GM19023 (cell line): Measurements from ENCODE around the gene SLC2A10.
"Not testable (repeated sequence)": the region's sequence is repeated elsewhere in the genome, so short reads cannot be mapped to it uniquely, and the experiment has no call there.

ENCODE experiments used
- ATAC-seq: cut with Tn5 transposase; IDR thresholded peaks from one replicate; pipeline ENCODE4 v1.9.1; 2021; ENCODE audit warnings: mild to moderate bottlenecking, moderate library complexity; ENCODE audit not compliant: unreplicated experiment

Gene SLC2A10

DNA sequence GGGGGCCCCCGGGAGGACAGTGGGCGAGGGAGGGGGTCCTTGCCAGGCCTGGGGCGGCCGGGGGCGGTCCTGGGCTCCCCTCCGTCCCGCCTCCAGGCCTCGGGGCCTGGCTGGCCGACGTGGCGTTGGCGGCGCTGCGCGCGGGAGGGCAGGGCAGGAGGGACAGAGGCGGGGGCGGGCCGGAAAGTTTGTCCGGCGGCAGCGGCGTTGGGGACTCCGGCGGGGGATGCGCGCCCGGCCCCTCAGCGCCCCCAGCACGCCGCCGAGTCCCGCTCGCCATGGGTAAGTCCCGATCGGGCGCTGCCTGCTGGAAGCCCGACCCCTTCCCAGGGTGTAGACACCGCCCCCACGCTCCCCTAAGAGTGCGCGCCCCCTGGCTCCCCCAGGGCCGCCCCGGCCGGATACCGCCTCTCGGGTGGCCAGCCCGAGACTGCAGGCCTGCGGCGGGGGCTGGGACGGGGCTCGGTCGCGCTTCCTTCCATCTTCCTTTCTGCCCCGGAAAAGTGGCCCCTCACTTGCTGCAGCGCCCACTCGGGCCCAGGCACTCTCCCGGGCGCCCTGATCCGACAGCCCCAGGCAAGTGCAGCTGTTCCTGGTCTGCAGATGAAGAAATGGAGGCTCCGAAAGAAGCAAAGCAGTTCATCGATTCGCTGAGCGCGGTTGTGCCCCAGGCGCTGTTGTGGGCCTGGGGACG, at the start of gene SLC2A10:
TSS of gene SLC2A10 (plus strand) at position 191 of the 694 bp plus-strand sequence. CDS start at position 279, 88 bp downstream.
- ATAC-seq, result no peak

DNA sequence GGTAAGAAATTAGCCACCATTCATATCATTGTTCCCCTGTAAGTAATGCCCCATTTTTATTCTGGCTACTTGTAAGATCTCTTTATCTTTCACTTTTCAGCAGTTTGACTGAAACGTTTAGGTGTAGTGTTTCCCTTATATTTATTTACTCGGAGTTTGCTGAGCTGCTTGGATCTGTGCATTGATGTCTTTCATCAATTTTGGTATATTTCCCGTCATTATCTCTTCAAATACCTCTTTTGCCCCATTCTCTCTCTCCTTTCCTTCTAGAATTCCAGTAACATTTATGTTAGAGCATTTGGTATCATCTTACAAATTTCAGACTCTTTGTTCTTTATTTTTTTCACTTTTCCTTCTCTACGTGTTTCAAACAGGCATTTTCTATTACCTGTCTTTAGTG, 49.0 kb upstream of the SLC2A10 start:
- ATAC-seq, result no peak

DNA sequence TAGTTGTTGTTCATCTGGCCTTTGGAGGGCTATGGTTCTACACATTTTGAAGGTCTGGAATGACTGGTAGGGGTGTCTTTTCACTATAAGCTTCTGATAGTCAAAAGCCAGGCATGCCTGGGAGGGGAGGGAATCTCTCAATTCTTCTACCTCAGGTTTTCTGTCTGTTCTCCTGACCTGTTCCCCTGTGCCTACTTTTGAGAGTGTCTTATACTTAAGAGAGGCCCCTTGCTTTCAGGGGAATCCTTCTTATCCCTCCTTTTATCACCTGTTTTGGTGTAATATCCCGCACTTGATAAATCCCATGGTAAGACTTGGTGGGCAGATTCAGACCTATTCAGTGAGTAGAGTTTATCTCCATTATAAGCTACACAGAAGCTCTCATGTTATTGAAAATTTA, 47.8 kb upstream of the SLC2A10 start:
- ATAC-seq, result no peak

DNA sequence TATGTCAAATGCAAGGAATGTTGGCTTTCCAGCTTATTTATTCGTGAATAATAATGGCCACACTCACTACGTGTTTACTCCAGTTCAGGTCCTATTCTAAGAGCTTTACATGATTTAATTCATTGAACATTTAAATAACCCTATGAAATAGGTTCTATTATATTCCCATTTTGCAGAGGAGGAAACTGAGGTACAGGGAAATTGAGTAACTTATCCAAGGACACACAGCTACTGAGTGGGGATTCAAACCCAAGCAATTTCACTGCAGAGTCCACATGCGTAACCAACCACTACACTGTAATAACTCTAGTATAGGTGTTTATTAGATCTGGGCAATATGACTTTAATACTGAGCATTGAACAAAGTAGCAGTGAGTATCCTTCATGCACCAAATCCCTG, 45.9 kb upstream of the SLC2A10 start:
- no peak for ATAC-seq

DNA sequence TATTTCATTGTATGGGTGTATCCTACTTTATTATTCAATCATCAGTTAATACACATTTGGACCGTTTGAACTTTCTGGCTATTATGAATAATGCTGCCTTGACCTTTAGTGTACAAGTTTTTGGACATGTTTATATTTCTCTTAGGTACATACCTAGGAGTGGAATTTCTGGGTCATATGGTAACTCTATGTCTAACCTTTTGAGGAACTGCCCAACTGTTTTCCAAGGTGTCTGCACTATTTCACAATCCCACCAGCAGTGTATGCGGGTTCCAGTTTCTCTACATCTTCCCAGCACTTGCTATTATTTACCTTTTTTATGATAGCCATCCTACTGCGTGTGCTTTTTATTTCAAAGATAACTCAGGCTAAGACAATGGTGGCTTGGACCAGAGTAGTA, 43.8 kb upstream of the SLC2A10 start:
- ATAC-seq, result no peak

DNA sequence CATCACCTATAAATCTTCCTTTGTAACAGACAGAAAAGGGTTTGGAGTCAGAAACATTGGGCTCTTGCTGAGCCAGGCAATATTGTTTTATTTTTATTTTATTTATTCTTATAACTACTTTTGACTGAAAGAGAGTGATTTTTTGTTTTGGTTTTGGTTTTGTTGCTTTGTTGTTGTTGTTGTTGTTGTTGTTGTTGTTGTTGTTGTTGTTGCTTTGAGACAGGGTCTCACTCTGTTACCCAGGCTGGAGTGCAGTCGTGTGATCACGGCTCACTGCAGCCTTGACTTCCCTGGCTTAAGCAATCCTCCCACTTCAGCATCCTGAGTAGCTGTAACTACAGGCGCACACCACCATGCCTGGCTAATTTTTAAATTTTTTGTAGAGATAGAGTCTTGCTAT, 43.1 kb upstream of the SLC2A10 start:
- no peak for ATAC-seq

DNA sequence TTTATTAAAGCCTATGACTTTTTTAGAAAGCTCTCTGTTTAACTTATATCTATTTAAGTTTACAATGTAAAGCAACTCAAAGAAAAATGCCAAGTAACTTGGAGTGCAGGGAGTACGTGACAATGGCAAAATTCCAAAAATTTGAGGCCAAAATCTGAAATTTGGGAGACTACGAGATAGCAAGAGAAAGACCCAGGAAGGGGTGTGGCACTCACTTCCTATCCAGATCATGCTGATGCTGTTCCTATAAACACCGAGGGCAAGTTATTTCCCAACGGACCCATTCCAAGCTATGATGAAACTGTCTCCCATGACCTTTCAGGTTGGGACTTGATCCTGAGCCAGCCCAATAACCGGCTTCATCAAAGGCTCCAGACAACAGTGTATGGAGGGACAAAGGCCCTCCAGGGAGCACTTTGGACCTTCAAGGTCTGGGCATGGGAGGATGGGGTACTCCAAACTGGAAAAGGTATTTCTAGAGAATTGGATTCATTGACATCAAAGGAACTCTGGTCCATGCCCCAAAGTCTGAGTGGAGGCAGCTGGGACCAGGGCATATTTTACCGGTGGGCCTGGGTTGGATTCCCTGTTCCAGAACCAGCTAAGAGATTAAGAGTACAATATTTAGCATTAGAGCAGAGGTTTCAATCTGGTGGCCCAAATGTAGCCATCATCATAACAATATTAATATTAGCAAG, 42.5 kb upstream of the SLC2A10 start:
- ATAC-seq, result no peak

DNA sequence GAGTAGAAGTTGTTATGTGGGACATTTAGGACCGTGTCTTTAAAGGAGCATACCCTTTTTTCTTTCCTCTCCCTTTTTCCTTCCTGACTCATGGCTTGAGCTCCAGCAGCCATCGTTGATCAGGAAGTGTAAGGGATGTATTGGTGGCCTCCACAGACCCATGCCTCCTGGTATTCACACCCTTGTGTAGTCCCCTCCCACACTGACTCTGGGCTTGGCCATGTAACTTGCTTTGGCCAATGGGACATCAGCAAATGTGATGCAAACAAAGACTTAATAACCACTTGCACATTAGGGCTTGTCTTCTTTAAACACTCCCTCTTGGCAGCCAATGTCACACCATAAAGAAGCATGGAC, 39.2 kb upstream of the SLC2A10 start:
- ATAC-seq, result no peak

DNA sequence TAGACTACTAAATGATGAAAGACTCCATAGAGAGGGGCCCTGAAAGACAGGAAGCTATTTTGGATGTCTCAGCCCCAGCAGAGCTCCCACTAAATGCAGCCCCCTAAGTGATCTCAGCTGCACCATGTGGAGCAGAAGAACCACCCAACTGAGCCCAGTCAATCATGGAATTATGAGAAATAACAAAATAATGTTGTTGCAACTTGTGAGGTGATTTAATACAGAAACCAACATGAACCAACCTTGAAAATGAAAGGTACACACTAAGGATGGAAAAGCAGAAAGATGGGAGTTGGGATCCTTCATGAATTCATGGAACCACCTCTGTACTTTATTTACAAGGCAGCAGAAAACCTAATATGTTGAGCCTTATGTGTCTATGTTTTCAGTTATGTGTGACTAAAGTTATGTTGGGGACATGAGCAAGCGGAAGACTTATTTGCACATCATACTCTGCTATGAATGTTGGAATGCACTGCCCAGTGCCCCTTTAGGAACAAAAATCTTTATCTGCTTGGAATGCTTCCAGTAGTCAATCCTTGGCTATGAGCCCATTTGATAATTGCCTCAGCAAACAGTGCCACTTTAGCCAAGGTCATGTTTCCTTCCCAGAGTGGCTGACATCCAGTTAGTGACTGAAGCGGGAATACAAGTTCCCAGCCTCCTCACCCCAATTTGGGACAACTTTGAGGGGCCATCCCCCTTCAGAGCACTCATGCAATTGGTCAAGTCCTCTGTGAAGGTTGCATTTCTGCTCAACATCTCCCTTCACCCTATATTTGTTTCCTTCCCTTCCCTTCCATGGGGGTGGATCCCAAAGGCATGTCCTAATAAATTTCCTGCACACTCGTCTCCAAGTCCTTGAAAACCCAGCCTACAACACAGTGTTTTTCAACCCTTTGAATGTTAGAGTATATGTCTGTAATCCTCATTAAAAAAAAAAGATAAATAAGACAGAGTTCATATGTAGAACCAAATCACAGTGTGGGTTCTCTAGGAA, 38.6 kb upstream of the SLC2A10 start:
- ATAC-seq, result no peak

DNA sequence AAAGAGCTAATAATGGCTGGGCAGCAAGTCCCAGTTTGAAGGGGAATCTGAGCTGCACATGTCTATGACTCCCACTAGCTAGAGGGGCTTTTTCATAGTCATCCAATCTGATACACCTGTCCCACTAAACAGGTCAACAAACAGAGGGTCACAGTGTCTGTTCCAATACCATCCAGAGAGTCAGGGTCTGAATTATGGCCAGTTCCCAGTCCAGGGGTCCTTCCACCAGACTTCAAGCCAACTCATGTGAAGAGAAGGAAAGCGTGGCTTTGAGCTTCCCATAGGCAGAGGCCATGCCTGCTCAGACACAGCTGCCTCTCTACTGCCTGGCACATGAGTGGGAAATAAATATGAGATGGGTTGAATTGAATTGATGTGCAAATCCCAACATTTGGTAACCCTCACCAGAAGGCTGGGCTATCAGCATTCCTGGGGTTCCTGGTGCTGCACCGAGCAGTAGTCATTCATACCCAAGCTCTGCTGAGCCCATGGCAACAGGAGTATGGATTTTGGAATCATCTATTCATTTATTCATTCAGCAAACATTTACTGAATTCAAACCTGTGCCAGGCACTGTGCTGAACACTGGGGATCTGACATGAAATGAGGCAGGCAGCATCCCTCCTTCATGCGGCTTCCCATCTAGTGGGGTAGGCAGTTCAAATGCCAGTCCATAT, 37.4 kb upstream of the SLC2A10 start:
- no peak for ATAC-seq

DNA sequence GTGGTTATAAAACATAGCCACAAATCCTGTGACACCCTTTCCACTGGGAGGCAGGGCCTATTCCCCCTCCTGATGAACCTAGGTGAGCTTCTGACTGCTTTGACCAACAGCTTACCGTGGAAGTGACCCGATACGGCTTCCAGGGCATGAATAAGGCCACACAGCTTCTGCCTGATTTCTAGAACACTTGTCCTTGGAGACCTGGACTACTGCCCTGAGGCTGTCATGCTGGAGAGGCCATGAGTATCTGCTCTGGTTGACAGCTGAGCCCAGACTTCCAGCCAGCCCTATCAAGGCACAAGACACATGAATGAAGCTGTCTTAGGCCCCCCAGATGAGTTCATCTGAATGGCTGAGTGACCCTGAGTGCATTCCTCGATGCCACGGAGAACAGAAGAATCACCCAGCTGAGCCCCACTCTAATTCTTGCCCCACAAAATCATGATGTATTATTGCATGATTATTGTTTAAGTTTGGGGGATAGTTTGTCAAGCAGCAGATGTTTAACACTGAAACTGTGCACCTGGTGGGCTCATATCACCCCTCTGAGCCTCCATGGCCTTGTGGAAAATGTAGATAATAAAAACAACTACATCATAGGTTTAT, 36.8 kb upstream of the SLC2A10 start:
- no peak for ATAC-seq

DNA sequence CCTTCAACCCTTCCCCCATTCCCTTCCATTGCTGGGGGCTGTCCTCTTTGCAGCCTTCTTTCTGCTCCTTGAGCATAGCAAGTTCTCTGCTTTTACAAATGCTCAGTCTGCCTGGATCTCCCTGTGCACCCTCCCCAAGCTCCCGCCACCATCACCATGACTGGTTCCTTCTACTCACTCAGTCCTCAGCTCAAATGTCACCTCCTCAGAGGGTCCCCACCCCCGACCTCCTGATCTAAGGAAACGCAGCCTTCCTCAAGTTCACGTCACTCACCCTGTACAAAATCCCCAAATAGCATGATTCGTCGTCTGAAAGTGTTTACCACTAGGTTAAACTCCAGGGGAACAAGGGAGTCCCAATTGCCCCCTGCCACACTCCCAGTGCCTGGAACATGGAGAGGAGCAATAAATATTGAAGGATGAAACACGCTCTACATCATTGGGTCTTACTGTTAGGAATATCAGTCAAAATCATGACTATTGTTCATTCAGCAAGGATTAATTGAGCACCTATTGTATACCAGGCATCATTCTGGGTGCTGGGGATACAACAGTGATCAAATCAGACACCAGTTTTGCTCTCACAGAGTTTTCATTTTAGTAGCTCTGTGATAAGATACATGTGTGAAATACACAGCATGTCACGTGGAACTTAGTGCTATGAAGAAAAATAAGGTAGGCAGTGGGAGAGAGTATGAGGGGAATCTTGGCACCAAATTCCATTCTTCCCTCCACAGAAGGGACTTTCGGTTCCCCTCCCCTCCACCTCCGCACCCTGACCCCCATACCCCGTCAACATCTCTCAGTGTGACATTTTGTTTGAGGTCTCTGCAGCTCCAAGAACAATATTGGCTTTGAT, 35.8 kb upstream of the SLC2A10 start:
- ATAC-seq, result no peak

DNA sequence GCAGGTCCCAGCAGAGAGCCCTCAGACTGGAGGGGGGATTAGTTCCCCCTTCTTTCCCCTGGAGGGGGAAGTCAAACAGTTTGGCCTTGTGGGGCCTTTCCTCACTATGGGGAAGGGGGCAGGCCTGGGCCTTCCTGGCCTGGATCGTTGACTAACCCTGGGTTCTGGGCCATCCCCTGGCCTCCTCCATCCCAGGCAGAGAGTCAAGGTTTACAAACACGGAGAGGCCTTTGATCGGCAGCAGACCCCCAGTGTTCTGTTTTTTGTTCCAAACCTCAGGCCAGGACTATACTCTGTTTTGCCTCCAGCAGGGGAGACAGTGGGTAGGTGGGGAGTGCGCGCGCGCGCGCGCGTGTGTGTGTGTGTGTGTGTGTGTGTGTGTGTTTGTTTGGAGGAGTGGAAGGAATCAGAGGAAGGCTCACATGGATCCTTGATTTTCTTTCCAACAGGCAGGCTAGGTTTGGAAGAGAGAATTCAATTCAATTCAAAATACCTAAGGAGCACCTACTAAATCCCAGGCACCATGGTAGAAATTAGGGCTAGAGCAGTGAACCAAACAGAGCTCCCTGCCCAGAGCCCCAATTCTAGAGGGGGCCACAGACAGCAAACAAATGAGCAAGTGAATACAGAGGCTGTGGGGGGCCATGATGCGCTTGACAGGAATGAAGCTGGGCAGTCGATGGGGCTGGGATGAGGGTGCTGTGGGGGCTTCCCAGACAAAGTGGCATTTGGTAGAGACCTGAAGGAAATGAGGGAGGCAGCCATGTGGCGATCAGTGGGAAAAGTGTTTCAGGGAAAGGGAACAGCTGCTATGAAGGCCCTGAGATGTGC, 35.0 kb upstream of the SLC2A10 start:
- no peak for ATAC-seq

DNA sequence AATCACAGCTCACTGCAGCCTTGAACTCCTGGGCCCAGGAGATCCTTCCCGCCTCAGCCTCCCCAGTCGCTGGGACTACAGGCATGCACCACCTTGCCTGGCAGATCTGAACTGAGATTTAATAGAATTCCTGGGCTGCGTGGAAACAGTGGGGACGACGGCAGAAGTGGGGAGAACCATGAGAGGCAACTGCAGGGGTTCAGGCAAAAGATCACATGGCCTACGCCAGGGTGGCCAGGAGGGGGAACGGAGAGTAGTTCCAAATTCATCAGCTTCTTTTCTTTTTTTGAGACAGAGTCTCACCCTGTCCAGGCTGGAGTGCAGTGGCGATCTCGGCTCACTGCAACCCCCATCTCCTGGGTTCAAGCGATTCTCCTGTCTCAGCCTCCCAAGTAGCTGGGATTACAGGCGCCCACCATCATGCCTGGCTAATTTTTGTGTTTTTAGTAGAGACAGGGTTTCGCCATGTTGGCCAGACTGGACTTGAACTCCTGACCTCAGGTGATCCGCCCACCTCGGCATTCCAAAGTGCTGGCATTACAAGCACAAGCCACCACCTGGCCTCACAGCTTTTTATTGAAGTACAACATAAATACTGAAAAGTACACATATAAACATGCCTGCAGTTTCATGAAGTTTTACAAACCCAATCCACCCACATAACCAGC, 32.7 kb upstream of the SLC2A10 start:
- not testable (repeated sequence) for ATAC-seq

DNA sequence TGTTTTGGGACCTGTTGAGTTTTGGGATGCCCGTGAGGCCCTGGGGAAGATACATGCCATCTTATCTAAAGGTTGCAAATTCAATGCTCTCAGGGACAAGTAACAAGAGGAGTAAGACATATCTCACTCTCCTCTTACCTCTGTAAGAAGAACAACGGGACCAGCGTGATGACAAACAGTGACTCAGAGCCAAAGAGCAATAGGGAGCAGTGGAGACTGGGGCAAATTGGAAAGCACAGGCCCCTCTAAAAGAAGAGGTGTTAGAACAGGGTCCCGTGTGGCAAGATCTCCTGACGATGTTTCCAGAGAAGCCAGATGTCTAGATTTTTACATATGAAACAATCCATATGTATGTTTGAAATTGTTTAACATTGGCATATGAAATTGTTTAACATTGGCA, 31.8 kb upstream of the SLC2A10 start:
- ATAC-seq, result no peak

DNA sequence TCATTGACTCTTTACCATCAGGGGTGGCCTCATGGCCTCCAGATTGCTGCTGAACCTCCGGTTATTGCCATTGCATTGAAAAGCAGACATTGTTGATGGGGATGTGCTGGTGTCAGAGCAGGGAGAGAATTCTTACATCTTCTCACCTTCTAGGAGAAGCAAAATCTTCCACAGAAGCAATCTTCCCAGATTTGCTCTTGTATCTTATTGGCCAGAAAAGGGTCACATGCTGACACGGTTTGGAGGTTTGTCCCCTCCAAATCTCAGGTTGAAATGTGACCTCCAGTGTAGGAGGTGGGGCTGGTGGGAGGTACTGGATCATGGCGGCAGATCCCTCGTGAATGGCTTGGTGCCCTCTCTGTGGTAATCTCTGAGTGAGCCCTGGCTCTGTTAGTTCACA, 30.9 kb upstream of the SLC2A10 start:
- ATAC-seq, result no peak

DNA sequence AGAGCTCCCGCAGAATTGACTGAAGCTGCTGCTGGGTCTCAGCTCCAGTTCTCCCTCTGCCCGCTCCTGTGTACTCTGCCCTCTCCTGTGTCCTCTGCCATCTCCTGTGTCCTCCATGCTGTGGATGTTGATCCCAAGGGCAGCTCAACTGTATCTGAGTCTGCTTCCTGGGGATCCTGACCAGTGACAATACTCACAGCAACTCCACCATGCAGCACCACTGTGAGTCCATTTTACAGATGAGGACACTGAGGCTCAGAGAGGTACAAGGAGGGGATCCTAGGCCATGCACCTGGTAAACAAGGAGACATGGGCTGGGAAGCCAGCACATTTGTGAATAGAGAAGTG, 28.8 kb upstream of the SLC2A10 start:
- no peak for ATAC-seq
